ENCODE measurements around the gene FSTL3.
"Not testable (repeated sequence)": the region's sequence is repeated elsewhere in the genome, so short reads cannot be mapped to it uniquely, and the experiment has no call there.

FSTL3 gene

DNA sequence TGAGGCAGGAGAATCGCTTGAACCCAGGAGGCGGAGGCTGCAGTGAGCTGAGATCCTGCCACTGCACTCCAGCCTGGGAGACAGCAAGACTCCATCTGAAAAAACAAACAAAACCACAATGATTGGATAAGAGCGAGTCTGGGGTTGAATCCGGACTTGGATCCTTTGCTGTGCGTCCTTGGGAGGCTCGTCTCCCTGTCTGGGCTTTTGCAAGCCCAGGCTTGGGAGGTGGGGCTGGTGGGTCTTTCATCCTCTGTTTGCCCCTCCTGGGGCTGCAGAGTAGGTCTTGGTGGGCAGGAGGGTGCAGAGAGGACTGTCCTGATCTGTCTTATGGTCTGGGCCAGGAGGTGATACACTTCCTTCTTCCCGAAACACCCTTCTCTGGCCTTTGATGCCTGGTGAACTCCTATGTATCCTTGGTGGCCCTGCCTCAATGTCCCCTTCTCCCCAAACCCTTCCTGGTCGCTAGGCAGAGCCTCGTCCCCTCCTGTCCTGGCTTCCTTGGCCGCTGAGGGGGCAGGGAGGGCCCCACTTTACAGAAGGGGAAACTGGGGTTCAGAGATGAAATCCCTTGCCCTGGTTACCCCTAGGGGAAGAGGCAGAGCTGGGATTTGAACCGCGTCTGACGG is 49.4 kb downstream of the FSTL3 start:
- ChIA-PET POLR2A (no interaction called here), CTCF (interaction anchor here (1.5 kb wide), 1 partner anchor 13 kb away, joined by 3 read pairs; no protein-coding TSS in a partner anchor)
- TF ChIP-seq, protein P1, sequence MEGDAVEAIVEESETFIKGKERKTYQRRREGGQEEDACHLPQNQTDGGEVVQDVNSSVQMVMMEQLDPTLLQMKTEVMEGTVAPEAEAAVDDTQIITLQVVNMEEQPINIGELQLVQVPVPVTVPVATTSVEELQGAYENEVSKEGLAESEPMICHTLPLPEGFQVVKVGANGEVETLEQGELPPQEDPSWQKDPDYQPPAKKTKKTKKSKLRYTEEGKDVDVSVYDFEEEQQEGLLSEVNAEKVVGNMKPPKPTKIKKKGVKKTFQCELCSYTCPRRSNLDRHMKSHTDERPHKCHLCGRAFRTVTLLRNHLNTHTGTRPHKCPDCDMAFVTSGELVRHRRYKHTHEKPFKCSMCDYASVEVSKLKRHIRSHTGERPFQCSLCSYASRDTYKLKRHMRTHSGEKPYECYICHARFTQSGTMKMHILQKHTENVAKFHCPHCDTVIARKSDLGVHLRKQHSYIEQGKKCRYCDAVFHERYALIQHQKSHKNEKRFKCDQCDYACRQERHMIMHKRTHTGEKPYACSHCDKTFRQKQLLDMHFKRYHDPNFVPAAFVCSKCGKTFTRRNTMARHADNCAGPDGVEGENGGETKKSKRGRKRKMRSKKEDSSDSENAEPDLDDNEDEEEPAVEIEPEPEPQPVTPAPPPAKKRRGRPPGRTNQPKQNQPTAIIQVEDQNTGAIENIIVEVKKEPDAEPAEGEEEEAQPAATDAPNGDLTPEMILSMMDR (IDR thresholded peaks at IDR 0.05; ENCODE audit: insufficient read depth, low read length, missing control alignments): no peak
- no peak for DNase-seq (ENCODE audit: low read depth, low spot score)
- H3K4me3 ChIP-seq (ENCODE audit: low read depth, low read length): no peak overlapping the region

DNA sequence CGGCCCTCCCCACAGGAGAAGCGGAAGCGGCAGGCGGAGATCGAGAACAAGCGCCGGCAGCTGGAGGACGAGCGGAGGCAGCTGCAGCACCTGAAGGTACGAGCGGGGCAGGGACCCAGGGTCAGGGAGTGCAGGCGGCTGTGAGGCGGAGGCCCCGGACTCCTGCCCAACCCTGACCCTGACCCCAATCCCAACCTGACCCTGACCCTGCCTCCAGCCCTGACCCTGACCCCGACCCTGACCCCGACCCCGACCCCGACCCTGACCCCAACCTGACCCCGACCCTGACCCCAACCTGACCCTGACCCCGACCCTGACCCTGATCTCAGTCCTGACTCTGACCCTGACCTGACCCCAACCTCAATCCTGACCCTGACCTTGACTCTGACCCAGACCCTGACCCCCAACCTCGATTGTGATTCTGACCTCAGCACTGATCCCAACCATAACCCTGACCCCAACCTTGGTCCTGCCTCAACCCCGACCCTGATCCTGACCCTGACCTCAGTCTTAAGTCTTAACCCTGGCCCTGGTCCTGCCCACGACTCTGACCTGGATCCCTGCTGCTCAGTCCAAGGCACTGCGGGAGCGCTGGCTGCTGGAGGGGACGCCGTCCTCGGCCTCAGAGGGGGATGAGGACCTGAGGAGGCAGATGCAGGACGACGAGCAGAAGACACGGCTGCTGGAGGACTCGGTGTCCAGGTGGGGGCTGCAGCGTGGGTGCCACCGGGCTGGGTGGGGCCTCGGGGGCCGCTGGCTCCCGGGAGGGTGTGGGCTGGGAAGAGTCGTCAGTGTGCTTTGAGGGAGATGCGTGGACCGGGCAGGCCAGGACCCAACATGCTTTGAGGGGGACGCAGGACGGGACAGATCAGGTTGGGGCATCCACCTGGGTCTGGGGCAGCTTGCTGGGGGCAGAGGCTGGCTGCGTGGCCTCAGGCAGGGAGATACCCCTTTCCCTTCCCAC is 51.1 kb downstream of the FSTL3 start:
- POLR2A ChIA-PET: no interaction called here
- no peak for DNase-seq (ENCODE audit: low read depth, low spot score)
- TF ChIP-seq, protein P1 (IDR thresholded peaks at IDR 0.05; ENCODE audit: insufficient read depth, low read length, missing control alignments): no peak
- H3K4me3 ChIP-seq (ENCODE audit: low read depth, low read length): no peak overlapping the region
- CTCF ChIA-PET: interaction anchor here (1.5 kb wide), 1 partner anchor 12 kb away, joined by 3 read pairs; no protein-coding TSS in a partner anchor

DNA sequence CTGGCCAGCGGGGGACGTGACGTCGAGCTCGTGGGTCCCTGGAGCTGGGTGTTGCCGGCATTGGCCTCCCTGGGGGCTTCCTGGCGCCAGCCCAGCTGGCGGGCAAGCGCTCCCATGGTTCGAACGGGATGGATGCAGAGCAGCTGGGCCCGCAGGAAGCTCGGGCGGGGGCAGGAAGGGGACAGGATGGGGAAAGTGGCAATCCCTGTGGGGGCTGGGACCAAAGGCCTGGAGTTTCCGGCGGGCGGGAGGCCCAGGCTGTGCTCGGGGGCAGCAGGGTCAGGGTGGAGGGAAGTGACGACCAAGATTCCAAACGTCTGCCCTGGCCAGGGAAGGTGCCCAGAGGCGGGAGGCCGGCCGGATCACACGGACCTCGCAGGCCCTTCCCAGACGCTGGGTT is 51.8 kb downstream of the FSTL3 start:
- DNase-seq (ENCODE audit: low read depth, low spot score): no peak
- TF ChIP-seq, protein P1 (IDR thresholded peaks at IDR 0.05; ENCODE audit: insufficient read depth, low read length, missing control alignments): no peak
- ChIA-PET CTCF (no interaction called here), POLR2A (no interaction called here)
- no peak overlapping the region for H3K4me3 ChIP-seq (ENCODE audit: low read depth, low read length)

DNA sequence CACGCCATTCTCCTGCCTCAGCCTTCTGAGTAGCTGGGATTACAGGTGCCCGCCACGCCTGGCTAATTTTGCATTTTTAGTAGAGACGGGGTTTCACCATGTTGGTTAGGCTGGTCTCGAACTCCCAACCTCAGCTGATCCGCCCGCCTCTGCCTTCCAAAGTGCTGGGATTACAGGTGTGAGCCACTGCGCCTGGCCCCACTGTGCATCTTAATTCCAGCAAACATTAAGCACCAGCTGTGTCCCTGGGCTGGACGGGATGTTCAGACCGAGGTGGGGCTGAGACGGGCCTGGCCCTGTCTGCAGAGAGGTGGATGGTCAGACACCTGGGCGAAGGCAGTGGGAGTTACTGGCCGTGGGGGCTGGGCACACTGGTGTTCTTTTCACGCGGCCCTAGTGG is 53.4 kb downstream of the FSTL3 start:
- POLR2A ChIA-PET; DNase-seq (ENCODE audit: low read depth, low spot score); H3K4me3 ChIP-seq (ENCODE audit: low read depth, low read length): not testable (repeated sequence)
- CTCF ChIA-PET: interaction anchor here (2.9 kb wide), 1 partner anchor 145 kb away, joined by 11 read pairs; no protein-coding TSS in a partner anchor

DNA sequence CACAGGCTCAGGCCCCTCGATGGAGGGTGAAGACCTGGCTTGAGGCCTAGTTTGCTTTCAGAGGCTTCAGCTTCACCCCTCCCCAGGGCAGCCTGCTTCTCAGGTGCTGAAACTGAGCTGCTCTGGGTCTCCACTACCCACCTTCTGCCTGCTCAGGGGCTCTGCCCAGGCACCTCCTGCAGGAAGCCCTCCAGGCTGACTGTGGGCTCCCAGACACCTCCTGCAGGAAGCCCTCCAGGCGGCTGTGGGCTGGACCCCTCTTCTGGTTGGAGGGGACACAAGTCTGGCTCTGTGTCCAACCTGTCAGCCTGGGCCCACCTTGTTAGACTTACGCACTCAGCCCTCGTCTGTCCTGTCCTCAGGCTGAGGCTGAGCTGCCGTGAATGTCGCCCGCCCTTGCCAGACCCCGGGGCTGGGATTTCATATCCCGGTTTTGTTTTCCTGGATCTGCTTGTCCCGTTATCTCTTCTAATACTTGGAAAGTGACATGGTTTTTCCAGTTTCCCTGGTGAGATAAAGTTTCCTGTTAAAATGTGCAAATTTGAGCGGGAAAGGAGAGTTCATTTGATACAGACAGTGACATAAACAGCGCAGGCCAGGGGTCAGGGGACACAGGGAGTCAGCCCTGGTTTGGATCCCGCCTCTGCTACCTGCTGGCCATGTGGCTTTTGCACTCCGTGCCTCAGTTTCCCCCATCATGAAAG is 53.9 kb downstream of the FSTL3 start:
- CTCF ChIA-PET: interaction anchor here (0.7 to 2.9 kb wide), 5 partner anchors 10 to 145 kb away, joined by 3 to 11 read pairs (median 3); partner anchors contain the start of gene RNF126
- POLR2A ChIA-PET: no interaction called here
- H3K4me3 ChIP-seq (ENCODE audit: low read depth, low read length): no peak overlapping the region
- DNase-seq (ENCODE audit: low read depth, low spot score): no peak
- TF ChIP-seq, protein P1 (IDR thresholded peaks at IDR 0.05; ENCODE audit: insufficient read depth, low read length, missing control alignments): no peak

DNA sequence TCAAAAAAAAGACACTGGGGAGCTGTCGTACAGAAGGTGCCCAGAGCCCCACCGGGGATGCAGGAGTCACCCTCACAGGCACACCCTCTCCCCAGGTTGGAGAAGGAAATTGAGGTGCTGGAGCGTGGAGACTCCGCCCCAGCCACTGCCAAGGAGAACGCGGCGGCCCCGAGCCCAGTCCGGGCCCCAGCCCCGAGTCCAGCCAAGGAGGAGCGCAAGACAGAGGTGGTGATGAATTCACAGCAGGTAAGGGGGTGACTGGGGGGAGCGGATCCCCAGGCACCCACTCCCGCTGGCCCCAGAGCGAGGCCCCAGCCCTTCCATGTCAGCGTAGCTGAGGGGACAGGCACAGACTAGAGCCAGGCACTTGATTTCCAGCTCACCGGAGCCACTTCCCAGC is 54.8 kb downstream of the FSTL3 start:
- POLR2A ChIA-PET: no interaction called here
- no peak overlapping the region for H3K4me3 ChIP-seq (ENCODE audit: low read depth, low read length)
- CTCF ChIA-PET: interaction anchor here (1.2 to 2.9 kb wide), 3 partner anchors 11 to 146 kb away, joined by 3 to 11 read pairs (median 10); partner anchors contain the start of gene RNF126
- DNase-seq (ENCODE audit: low read depth, low spot score): no peak
- TF ChIP-seq, protein P1 (IDR thresholded peaks at IDR 0.05; ENCODE audit: insufficient read depth, low read length, missing control alignments): no peak
